ENCODE data around the gene CLECL1.
"Not testable (repeated sequence)": the region's sequence is repeated elsewhere in the genome, so short reads cannot be mapped to it uniquely, and the experiment has no call there.

GRCh38 chr12:9739404-9740105, 6.7 kb upstream of the CLECL1 start:
- not testable (repeated sequence) for TF ChIP-seq CTCF (conservative IDR thresholded peaks at IDR 0.05); ZFX (IDR thresholded peaks at IDR 0.05)

Data from C4-2B (cell line).